ENCODE measurements around the gene PHIP. TPM values are rescaled to one million over a fixed set of nuclear protein-coding genes. Genes with fewer than 3 reads are reported as not detected.

The PHIP gene
- total RNA-seq, 1 donor from 2014 or later: 129 TPM

DNA sequence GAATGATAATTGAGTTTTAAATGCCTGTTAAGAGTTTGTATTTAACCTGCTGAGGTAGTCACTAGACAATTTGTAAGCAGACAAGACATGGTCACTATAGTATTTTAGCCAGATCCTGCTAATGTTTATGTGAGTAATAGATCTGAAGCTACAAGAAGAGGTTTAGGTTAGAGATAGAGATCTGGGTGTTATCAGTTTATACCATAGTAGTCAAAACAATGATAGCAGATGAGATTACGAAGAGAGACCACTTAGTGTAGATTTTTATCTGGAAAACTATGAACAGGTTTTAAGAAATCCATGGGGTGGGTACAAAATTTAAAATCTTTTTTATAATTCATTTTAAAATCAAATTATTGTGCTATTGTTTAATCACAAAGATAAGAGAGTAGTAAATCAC, 47.5 kb downstream of the PHIP start:
- peaks cover 21% of the 10 kb centered on the region for H3K36me3 ChIP-seq
- no peak overlapping the region for H3K9ac ChIP-seq
- no peak overlapping the region for H3K4me2 ChIP-seq
- H2AFZ ChIP-seq (replicated peaks): no peak overlapping the region
- no peak overlapping the region for H3K27ac ChIP-seq
- Mint-ChIP-seq H3K27ac (no peak overlapping the region), H3K4me1 (peaks cover 27% of the 10 kb centered on the region), H3K36me3 (peaks cover 32% of the 10 kb centered on the region), H3K27me3 (ENCODE audit: insufficient read depth, low read depth) (no peaks in the 10 kb centered on the region), H3K9me3 (no peaks in the 10 kb centered on the region), H3K4me3 (no peak overlapping the region)
- no peaks in the 10 kb centered on the region for H3K9me3 ChIP-seq (ENCODE audit: low read depth)
- peaks cover 100% of the 10 kb centered on the region for H3K79me2 ChIP-seq (ENCODE audit: low read depth)
- no peaks in the 10 kb centered on the region for H3K27me3 ChIP-seq
- peaks cover 82% of the 10 kb centered on the region for H4K20me1 ChIP-seq (ENCODE audit: low read depth)
- no peak for DNase-seq (ENCODE audit: low spot score)
- H3K4me1 ChIP-seq: peaks cover 36% of the 10 kb centered on the region
- TF ChIP-seq CTCF (IDR thresholded peaks at IDR 0.05): no peak
- no peak for TF ChIP-seq EZH2phosphoT487 (IDR thresholded peaks at IDR 0.05)
- no peak for TF ChIP-seq EZH2 (IDR thresholded peaks at IDR 0.05)
- H3K4me3 ChIP-seq: no peak overlapping the region
- H3F3A ChIP-seq (ENCODE audit: low read depth): peaks cover 25% of the 10 kb centered on the region

- Mint-ChIP-seq H3K9me3 (no peaks in the 10 kb centered on the region), H3K27ac (no peak overlapping the region), H3K4me1 (peaks cover 25% of the 10 kb centered on the region), H3K27me3 (ENCODE audit: insufficient read depth, low read depth) (no peaks in the 10 kb centered on the region), H3K4me3 (no peak overlapping the region), H3K36me3 (peaks cover 30% of the 10 kb centered on the region)
- Histone ChIP-seq H3K9me3 (ENCODE audit: low read depth) (no peaks in the 10 kb centered on the region), H3K79me2 (ENCODE audit: low read depth) (peaks cover 100% of the 10 kb centered on the region), H3F3A (ENCODE audit: low read depth) (peaks cover 21% of the 10 kb centered on the region), H3K4me1 (peaks cover 32% of the 10 kb centered on the region), H2AFZ (replicated peaks) (no peak overlapping the region), H3K9ac (no peak overlapping the region), H3K4me3 (no peak overlapping the region), H3K27ac (no peak overlapping the region), H4K20me1 (ENCODE audit: low read depth) (peaks cover 77% of the 10 kb centered on the region), H3K27me3 (no peaks in the 10 kb centered on the region), H3K36me3 (peaks cover 26% of the 10 kb centered on the region), H3K4me2 (no peak overlapping the region)
- TF ChIP-seq EZH2phosphoT487 (IDR thresholded peaks at IDR 0.05): no peak
- no peak for TF ChIP-seq CTCF (IDR thresholded peaks at IDR 0.05)
- TF ChIP-seq EZH2 (IDR thresholded peaks at IDR 0.05): no peak
- DNase-seq (ENCODE audit: low spot score): no peak
Measured at GRCh38 chr6:79030023-79030422, 48.0 kb downstream of the PHIP start.

DNA sequence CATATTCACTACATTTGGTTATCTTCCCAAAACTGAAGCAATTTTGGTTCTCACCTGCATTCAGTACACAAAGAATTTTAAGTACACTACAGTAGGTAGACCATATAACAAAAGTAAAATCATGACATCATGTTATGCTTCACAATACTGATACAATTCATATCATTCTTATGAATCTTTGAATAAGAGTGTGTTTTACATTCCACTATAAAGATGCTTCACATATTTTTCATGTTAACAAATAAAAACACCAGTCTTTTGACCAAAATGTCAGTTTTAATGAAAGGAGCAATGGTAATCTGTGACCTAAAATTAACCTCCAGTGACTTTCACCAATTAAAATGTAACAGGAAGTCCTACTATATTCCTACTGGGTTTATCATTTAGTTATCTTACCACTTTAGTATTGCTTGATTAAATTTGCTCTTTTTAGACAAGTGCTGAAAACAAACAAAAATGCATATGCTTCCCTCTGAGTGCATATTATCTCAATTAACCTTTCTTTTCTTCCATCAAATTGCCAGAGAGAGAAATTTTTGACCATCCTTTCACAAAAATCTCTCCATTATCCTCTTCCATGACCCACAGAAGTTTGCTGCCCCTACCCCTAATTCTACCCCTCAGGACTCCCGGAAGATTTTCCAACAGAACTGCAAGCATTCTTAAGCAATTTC, 49.3 kb downstream of the PHIP start:
- no peak overlapping the region for H3K27ac Mint-ChIP-seq
- no peak overlapping the region for H3K4me3 Mint-ChIP-seq
- no peaks in the 10 kb centered on the region for H3K27me3 Mint-ChIP-seq (ENCODE audit: insufficient read depth, low read depth)
- H3K36me3 Mint-ChIP-seq: peaks cover 28% of the 10 kb centered on the region
- Histone ChIP-seq H3K27ac (no peak overlapping the region), H3K9ac (no peak overlapping the region), H3K27me3 (no peaks in the 10 kb centered on the region), H4K20me1 (ENCODE audit: low read depth) (peaks cover 64% of the 10 kb centered on the region), H2AFZ (replicated peaks) (no peak overlapping the region), H3F3A (ENCODE audit: low read depth) (peaks cover 8% of the 10 kb centered on the region), H3K36me3 (peaks cover 31% of the 10 kb centered on the region), H3K4me3 (no peak overlapping the region), H3K4me1 (peaks cover 20% of the 10 kb centered on the region), H3K4me2 (no peak overlapping the region), H3K79me2 (ENCODE audit: low read depth) (peaks cover 99% of the 10 kb centered on the region), H3K9me3 (ENCODE audit: low read depth) (no peaks in the 10 kb centered on the region)
- TF ChIP-seq EZH2 (IDR thresholded peaks at IDR 0.05) (no peak), CTCF (IDR thresholded peaks at IDR 0.05) (no peak), EZH2phosphoT487 (IDR thresholded peaks at IDR 0.05) (no peak)
- no peak for DNase-seq (ENCODE audit: low spot score)
- H3K9me3 Mint-ChIP-seq: no peaks in the 10 kb centered on the region
- H3K4me1 Mint-ChIP-seq: peaks cover 19% of the 10 kb centered on the region
